ENCODE data around the gene DAB2.

DNA sequence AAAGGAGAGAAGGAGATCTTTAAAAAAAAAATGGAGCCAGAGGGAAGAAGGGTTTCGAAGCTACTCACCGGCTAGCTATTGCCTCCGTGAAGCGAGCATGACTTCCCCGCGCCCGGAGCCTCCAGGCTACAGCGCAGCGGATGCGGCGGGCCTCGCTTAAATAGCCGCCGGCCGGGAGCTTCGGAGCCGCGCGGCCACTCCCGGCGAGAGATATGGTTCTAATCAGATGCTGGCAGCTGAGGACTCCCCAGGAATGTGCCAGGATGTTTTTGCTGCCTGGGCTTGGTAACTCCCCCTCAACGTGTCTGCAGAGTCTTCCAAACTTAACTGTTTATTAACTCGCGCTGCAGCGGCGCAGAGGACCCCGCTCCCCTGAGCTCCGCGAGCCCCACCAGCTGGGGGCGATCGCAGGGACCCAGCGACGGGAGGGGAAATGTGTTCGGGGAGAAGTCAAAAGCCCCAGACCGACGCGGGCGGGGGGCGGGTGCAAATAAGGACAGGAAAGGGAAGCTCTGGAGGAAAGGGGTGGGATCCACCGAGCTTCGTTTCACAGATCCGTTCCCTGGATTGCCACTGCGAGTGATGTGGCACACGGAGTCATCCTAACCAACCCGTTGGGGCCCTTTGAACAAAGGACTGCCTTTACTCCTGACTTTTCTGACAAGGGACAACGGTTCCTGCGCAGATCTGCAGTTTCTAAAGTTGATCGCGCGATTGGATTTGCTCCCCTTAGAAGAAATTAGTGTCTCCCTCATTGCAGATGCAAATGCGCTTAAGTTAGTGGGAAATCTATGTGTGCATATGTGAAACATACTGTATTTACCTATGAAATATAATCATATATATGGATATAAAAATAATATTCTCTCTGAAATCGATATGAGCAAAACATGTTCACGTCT is at the start of gene DAB2:
- TF ChIP-seq POLR2A (IDR thresholded peaks at IDR 0.05): peak in 1 of 2 donors; percentile 72
- peak in 4 of 6 experiments; percentile 17 to 48 (median 32) for TF ChIP-seq CTCF (IDR thresholded peaks at IDR 0.05)

Measured in thyroid gland (tissue), 4 donors.